Esophagus squamous epithelium (tissue), 4 donors: ENCODE results near the gene CEP135.

Source experiments
- CTCF ChIP-seq, 6 experiments: fragments of 450-650 bp in 4 of 6; fragments of 200-600 bp in 2 of 6; sonication (generic) in 2 of 6; IDR thresholded peaks; one replicate each; pipeline ENCODE4 v1.5.1; 2016 to 2019; ENCODE audit warnings: antibody characterized with exemption in 6 of 6, mild to moderate bottlenecking in 4 of 6, moderate library complexity in 4 of 6
- POLR2A ChIP-seq, 4 donors: fragments of 450-650 bp; IDR thresholded peaks; one replicate each; pipeline ENCODE4 v1.6.1; 2017; ENCODE audit warnings: antibody characterized with exemption in 4 of 4, mild to moderate bottlenecking in 4 of 4, moderate library complexity in 3 of 4

GRCh38 chr4:56038487-56039162 lies 89.9 kb downstream of the CEP135 start:
- TF ChIP-seq CTCF (IDR thresholded peaks at IDR 0.05) (no peak), POLR2A (IDR thresholded peaks at IDR 0.05) (no peak)
